Lower lobe of right lung (tissue), 2 donors: ENCODE results near the gene PLXNA4. TPM values are rescaled to one million over a fixed set of nuclear protein-coding genes. Genes with fewer than 3 reads are reported as not detected.

Experiments
- ATAC-seq, 2 donors: fragments of 200-7000 bp; cut with Tn5 transposase; one replicate each; pipeline ENCODE4 v1.9.1; 2020 to 2022; ENCODE audit warnings: mild to moderate bottlenecking in 2 of 2, moderate library complexity in 2 of 2
- DNase-seq: peaks from one replicate; pipeline ENCODE4 v3.0.0-alpha.2; 2020
- H3K27ac ChIP-seq: fragments of 200-600 bp; one replicate; pipeline ENCODE4 v1.8.0; 2022
- H3K27me3 ChIP-seq: fragments of 200-600 bp; one replicate; pipeline ENCODE4 v1.8.0; 2022; ENCODE audit warnings: low read depth
- H3K36me3 ChIP-seq: fragments of 200-600 bp; one replicate; pipeline ENCODE4 v1.8.0; 2022; ENCODE audit warnings: mild to moderate bottlenecking
- H3K4me1 ChIP-seq: fragments of 200-600 bp; one replicate; pipeline ENCODE4 v1.8.0; 2022
- H3K4me3 ChIP-seq: fragments of 200-600 bp; one replicate; pipeline ENCODE4 v1.8.0; 2022; ENCODE audit warnings: mild to moderate bottlenecking
- H3K9me3 ChIP-seq: fragments of 200-600 bp; one replicate; pipeline ENCODE4 v1.8.0; 2022
- intact Hi-C: fragments of 100-400 bp; cut with DNase I; formaldehyde crosslinking; loops from one replicate; pipeline ENCODE4 v1.11.0; 2022
- total RNA-seq: library from RNA; stranded (reverse); fragmentation: NEBNext Ultra II Directional; extraction: Animal tissue kit (Norgen Biotek cat#: 25700); gene quantifications from one replicate; pipeline ENCODE4 v1.2.1, GENCODE V29; 2021
- TF ChIP-seq, protein P1 (sequence below): fragments of 200-600 bp; IDR thresholded peaks from one replicate; pipeline ENCODE4 v1.8.0; 2022; ENCODE audit warnings: antibody characterized with exemption, mild to moderate bottlenecking
- donor health status: DM: no; HTN: yes; CAD: no; lungs with severe emphysema.

PLXNA4 gene
- total RNA-seq, 1 donor from 2014 or later = 4.3 TPM

DNA sequence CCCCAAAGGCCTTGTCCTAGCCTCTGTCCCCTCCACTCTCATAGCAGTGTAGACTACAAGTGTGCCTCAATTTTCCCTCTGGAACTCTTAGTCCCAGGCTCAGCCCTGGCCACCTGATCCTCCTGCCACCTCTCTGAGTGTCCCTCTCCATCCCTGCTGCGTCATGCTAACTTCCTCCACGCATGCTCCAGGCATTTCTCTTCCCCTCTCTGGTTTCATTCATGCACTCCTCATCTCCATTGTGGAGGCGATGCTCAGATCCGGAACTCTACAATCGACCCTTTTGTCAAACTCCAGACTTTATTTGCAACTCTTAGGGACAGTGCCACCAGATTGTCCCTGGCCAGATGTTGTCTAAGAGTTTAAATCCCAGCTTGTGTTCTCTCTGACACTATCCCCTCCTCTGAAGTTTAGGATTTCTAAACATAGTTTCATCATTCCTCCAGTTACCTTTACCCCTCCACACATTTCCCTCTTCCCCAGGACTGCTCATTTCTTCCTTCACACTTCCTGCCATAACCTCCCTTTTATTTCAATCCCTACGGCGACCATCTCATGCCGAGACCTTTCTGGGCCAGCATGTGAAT is 492.6 kb downstream of the PLXNA4 start:
- Histone ChIP-seq H3K36me3 (no peaks in the 10 kb centered on the region), H3K9me3 (no peaks in the 10 kb centered on the region), H3K27me3 (no peaks in the 10 kb centered on the region), H3K4me3 (no peak overlapping the region), H3K27ac (no peak overlapping the region), H3K4me1 (no peaks in the 10 kb centered on the region)
- intact Hi-C loops = no loop called here
- DNase-seq (no peak), ATAC-seq (no peak)
- TF ChIP-seq, protein P1, sequence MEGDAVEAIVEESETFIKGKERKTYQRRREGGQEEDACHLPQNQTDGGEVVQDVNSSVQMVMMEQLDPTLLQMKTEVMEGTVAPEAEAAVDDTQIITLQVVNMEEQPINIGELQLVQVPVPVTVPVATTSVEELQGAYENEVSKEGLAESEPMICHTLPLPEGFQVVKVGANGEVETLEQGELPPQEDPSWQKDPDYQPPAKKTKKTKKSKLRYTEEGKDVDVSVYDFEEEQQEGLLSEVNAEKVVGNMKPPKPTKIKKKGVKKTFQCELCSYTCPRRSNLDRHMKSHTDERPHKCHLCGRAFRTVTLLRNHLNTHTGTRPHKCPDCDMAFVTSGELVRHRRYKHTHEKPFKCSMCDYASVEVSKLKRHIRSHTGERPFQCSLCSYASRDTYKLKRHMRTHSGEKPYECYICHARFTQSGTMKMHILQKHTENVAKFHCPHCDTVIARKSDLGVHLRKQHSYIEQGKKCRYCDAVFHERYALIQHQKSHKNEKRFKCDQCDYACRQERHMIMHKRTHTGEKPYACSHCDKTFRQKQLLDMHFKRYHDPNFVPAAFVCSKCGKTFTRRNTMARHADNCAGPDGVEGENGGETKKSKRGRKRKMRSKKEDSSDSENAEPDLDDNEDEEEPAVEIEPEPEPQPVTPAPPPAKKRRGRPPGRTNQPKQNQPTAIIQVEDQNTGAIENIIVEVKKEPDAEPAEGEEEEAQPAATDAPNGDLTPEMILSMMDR = no peak

DNA sequence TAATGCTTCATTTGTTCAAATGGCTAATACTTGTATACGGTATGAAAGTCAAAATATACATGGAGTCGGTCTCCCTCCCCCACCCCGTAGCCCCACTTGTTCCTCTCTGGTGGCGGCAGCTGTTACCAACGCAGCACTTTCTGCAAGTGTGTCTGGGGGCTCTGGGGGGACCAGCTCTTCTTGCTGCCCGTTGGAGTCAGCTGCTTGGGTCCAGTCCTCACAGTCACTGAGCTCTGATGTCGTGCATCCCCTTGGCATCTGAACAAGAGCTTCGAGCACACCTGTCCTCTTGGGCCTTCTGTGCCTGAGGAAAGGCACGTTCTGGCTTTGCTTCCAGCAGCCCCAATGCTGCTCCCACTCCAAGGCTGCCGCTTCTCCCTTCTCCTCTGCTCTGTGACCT is 493.1 kb downstream of the PLXNA4 start:
- Histone ChIP-seq H3K36me3 (no peaks in the 10 kb centered on the region), H3K9me3 (no peaks in the 10 kb centered on the region), H3K27ac (no peak overlapping the region), H3K4me3 (no peak overlapping the region), H3K27me3 (no peaks in the 10 kb centered on the region), H3K4me1 (no peaks in the 10 kb centered on the region)
- ATAC-seq (no peak), DNase-seq (no peak)
- intact Hi-C loops = no loop called here
- TF ChIP-seq, protein P1 = no peak

DNA sequence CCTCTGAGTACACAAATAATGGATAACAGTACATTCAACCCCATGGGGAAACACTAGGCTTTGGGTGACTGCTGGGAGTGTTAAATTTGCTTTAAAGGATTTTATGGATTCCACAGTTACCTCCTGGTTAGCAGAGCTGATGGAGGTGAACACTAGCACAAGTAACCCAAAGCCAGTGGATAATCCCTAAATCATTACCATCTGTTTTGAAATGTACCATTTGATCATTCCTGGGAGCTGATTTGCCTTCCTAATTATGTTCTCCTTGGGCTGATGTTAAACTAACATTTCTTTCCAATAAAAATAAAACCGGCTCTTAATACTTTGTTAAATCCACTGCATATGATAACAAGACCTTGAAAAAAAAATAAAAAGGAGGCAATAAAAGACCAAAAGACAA is 493.9 kb downstream of the PLXNA4 start:
- H3K27me3 ChIP-seq = no peaks in the 10 kb centered on the region
- no peak overlapping the region for H3K4me3 ChIP-seq
- H3K9me3 ChIP-seq = no peaks in the 10 kb centered on the region
- ATAC-seq (no peak), DNase-seq (no peak)
- TF ChIP-seq, protein P1 = no peak
- H3K4me1 ChIP-seq = no peaks in the 10 kb centered on the region
- no peaks in the 10 kb centered on the region for H3K36me3 ChIP-seq
- intact Hi-C loops = no loop called here
- no peak overlapping the region for H3K27ac ChIP-seq

DNA sequence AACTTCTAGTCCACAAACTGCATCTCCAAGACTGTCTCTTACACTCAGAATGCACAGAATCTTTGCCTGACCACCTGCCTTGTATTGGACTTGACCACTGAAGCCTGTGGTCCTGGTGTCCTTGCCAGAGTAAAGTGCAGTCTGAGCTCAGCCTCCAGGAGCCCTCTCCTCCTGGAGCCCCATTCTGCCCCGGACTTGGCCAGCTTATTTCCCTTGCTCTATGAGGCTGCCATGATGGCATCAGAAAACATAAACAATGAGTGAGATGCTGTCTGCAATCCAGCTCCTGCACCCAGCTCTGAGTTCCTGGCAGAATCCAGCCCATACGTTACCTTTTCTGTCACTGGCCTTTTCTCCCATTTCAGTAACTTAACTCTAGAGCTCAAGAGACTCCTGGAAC is 494.6 kb downstream of the PLXNA4 start:
- intact Hi-C loops = no loop called here
- Histone ChIP-seq H3K27me3 (no peaks in the 10 kb centered on the region), H3K4me3 (no peak overlapping the region), H3K4me1 (no peaks in the 10 kb centered on the region), H3K9me3 (no peaks in the 10 kb centered on the region), H3K36me3 (no peaks in the 10 kb centered on the region), H3K27ac (no peak overlapping the region)
- TF ChIP-seq, protein P1 = no peak
- ATAC-seq = no peak
- DNase-seq = no peak

DNA sequence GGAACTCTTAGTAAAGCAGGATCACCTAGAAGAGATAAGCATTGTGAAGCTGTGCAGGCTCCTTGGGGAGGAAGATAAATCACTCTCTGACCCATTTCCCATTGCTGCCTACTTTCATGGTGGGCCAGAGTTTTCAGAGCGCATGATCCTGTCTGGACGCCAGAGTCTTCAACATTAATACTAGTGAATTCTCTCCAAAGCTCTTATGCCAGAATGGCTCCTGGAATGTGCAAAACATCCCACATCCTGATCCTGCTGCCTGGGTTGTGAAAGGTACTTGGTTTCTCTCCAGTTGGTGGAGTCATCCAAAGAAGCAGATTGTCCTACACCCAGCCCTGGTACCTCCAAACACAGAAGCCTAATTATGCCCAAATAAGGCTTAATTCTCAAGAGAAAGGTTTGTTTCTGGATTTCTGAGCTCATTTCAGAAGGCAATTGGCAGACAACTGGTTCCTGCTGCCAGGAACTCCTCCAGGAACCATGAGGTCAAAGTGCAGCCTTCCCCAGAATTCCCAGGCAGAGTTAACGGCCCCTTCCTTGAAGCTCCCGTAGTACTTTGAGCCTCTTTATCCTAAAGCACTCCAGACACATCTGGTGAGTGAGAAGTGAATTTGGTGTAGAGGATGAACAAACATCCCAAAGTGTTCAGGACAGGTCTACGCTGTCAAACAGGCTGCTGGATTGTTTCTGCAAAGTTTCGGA is 495.2 kb downstream of the PLXNA4 start:
- TF ChIP-seq, protein P1 = no peak
- Histone ChIP-seq H3K4me1 (no peaks in the 10 kb centered on the region), H3K9me3 (no peaks in the 10 kb centered on the region), H3K27me3 (no peaks in the 10 kb centered on the region), H3K4me3 (no peak overlapping the region), H3K36me3 (no peaks in the 10 kb centered on the region), H3K27ac (no peak overlapping the region)
- intact Hi-C loops = no loop called here
- ATAC-seq = peak in 1 of 2 donors; percentile 42
- DNase-seq = no peak
